ENCODE data around the gene DDX10. TPM values are rescaled to one million over a fixed set of nuclear protein-coding genes. Genes with fewer than 3 reads are reported as not detected.

The DDX10 gene
- total and polyA plus RNA-seq, 2 of the 8 experiments (the other 6 are each of a cell fraction or from before 2014, with no cell fraction given): 49.2 to 52.2 TPM

DNA sequence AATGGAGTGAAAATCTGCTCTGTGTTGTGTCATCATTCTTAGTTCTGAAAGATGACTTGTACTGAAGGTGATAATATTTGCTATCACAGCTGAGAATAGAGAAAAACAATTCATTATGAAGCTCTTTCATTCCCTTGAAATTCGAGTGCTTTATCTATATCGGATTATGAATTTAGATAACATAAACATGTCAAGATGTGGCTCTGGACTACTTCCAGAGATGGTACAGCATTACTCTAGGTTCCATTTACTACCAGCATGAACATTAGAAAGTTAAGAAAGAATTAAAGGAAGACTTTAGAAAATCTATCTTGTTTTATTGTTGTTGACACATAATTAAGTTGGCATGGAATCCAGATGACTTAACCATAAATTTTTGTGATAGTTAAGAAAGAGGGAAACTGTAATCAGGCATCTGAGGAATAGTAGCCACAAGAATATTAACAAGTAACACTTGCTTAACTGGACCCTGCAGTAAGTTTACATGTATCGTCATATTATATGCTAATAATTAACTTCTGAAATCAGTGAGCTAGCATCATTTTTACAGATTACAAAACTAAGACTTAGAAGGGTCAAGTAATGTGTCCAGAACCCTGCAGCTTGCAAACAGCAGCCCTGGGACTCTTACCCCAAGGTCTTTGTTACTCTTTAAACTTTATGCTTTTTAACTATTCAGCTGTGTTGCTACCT lies 182.6 kb downstream of the DDX10 start:
- 87% methylated on average over 3 of the region's 3 CpGs; no CpG with 5 or more reads in 1 of the 2 experiments for WGBS, 2 experiments (ENCODE audit: extremely low coverage in 1 of 2, insufficient coverage in 1 of 2, insufficient read length in 1 of 2, insufficient replicate concordance in 2 of 2, low coverage in 1 of 2, low lambda C conversion rate in 2 of 2, missing lambda C conversion rate in 1 of 2)
- FAIRE-seq: no peak
- Histone ChIP-seq H4K8ac (ENCODE audit: extremely low read depth, insufficient read depth, low read length) (no peak overlapping the region), H3K36me3 (ENCODE audit: control insufficient read depth in 2 of 4, insufficient read depth in 4 of 4, low read length in 3 of 4) (peaks cover 0 to 4% (median 0%) of the 10 kb centered on the region in 4 experiments; a peak in 1 of 8 replicates), H2BK120ac (replicated peaks; ENCODE audit: low read depth, low read length) (no peak overlapping the region), H3K23ac (ENCODE audit: insufficient read length) (no peak overlapping the region), H3K4me2 (ENCODE audit: insufficient read depth in 1 of 2, low read depth in 2 of 2, low read length in 2 of 2) (no peak overlapping the region), H3K27me3 (replicated peaks in 1 of 4; ENCODE audit: control insufficient read depth in 3 of 4, extremely low read depth in 1 of 4, insufficient read depth in 3 of 4, low read length in 3 of 4) (no peaks in the 10 kb centered on the region), H3K79me2 (ENCODE audit: control insufficient read depth in 1 of 2, insufficient read depth in 2 of 2, low read length in 2 of 2) (no peaks in the 10 kb centered on the region), H3K27ac (ENCODE audit: low read depth, low read length) (no peak overlapping the region), H3K14ac (ENCODE audit: insufficient read length) (no peak overlapping the region), H3K23me2 (ENCODE audit: low read depth, low read length) (no peaks in the 10 kb centered on the region), H4K20me1 (replicated peaks in 1 of 2; ENCODE audit: control insufficient read depth in 1 of 2, insufficient read depth in 2 of 2, low read length in 2 of 2) (peaks cover 0 to 2% of the 10 kb centered on the region in 2 experiments), H2AFZ (ENCODE audit: low read length) (no peak overlapping the region), H3K4me1 (replicated peaks in 1 of 4; ENCODE audit: control insufficient read depth in 3 of 4, insufficient read depth in 4 of 4, low read length in 3 of 4) (no peaks in the 10 kb centered on the region), H3K9ac (replicated peaks in 1 of 4; ENCODE audit: extremely low read depth in 1 of 4, low read depth in 3 of 4, low read length in 3 of 4) (no peak overlapping the region), H2BK5ac (ENCODE audit: low read depth, low read length) (no peak overlapping the region), H3K56ac (replicated peaks; ENCODE audit: insufficient read length, low read depth, low read length) (no peak overlapping the region), H4K91ac (replicated peaks; ENCODE audit: insufficient read length, low read length) (no peak overlapping the region), H3K79me1 (ENCODE audit: low read depth, low read length) (no peaks in the 10 kb centered on the region), H3K18ac (ENCODE audit: extremely low read depth, low read length) (no peak overlapping the region), H3K4ac (replicated peaks; ENCODE audit: insufficient read length, low read depth, low read length) (no peak overlapping the region), H2BK12ac (ENCODE audit: low read depth, low read length) (no peak overlapping the region), H2BK20ac (ENCODE audit: low read length) (no peak overlapping the region), H2AK5ac (ENCODE audit: low read depth, low read length) (no peak overlapping the region), H4K5ac (ENCODE audit: insufficient read length, low read depth, low read length) (no peak overlapping the region), H2BK15ac (ENCODE audit: low read length) (no peak overlapping the region), H3K4me3 (ENCODE audit: extremely low read depth in 1 of 4, insufficient read depth in 2 of 4, low read depth in 3 of 4, low read length in 4 of 4) (no peak overlapping the region), H3K9me3 (ENCODE audit: insufficient read depth in 2 of 2, low read depth in 1 of 2, low read length in 1 of 2) (no peaks in the 10 kb centered on the region)
- CTCF ChIA-PET (ENCODE audit: partially characterized antibody): interaction anchor here (0.7 to 1.0 kb wide), 2 partner anchors 21 to 27 kb away, joined by 3 read pairs; no protein-coding TSS in a partner anchor
- POLR2A ChIA-PET (ENCODE audit: partially characterized antibody): no interaction called here
- TF ChIP-seq SIN3A (conservative IDR thresholded peaks at IDR 0.05 in 1 of 2, IDR thresholded peaks at IDR 0.05 in 1 of 2; ENCODE audit: low read depth in 1 of 2, low read length in 2 of 2) (no peak), FOSL1 (IDR thresholded peaks at IDR 0.05; ENCODE audit: insufficient read depth, low read depth, low read length) (no peak), NANOG (IDR thresholded peaks at IDR 0.05; ENCODE audit: insufficient read depth, low read depth, low read length, poor library complexity, severe bottlenecking) (no peak)
- DNase-seq (ENCODE audit: low read depth in 1 of 2, low spot score in 2 of 2): no peak

All from H1 (cell line).